Upper lobe of right lung (tissue), 1 donor: ENCODE data around the gene CHRNA5. TPM values are rescaled to one million over a fixed set of nuclear protein-coding genes. Genes with fewer than 3 reads are reported as not detected.

Source experiments
- ATAC-seq: fragments of 200-7000 bp; cut with Tn5 transposase; one replicate; pipeline ENCODE4 v1.9.1; 2020; ENCODE audit warnings: mild to moderate bottlenecking, moderate library complexity
- DNase-seq: peaks from one replicate; pipeline ENCODE4 v3.0.0-alpha.2; 2020
- H3K27ac ChIP-seq: fragments of 200-600 bp; one replicate; pipeline ENCODE4 v1.8.0; 2022
- H3K27me3 ChIP-seq: fragments of 200-600 bp; one replicate; pipeline ENCODE4 v1.8.0; 2022; ENCODE audit warnings: mild to moderate bottlenecking
- H3K36me3 ChIP-seq: fragments of 200-600 bp; one replicate; pipeline ENCODE4 v1.8.0; 2022
- H3K4me1 ChIP-seq: fragments of 200-600 bp; one replicate; pipeline ENCODE4 v1.8.0; 2022
- H3K4me3 ChIP-seq: fragments of 200-600 bp; one replicate; pipeline ENCODE4 v1.8.0; 2022; ENCODE audit warnings: mild to moderate bottlenecking
- H3K9me3 ChIP-seq: fragments of 200-600 bp; one replicate; pipeline ENCODE4 v1.8.0; 2022
- intact Hi-C: fragments of 100-400 bp; cut with DNase I; formaldehyde crosslinking; loops from one replicate; pipeline ENCODE4 v1.11.0; 2022
- total RNA-seq: library from RNA; stranded (reverse); fragmentation: NEBNext Ultra II Directional; extraction: Animal tissue kit (Norgen Biotek cat#: 25700); gene quantifications from one replicate; pipeline ENCODE4 v1.2.1, GENCODE V29; 2021
- TF ChIP-seq, protein P1 (sequence below): fragments of 200-600 bp; IDR thresholded peaks from one replicate; pipeline ENCODE4 v1.8.0; 2022; ENCODE audit warnings: antibody characterized with exemption
- donor health status: DM: no; HTN: yes; CAD: no; lungs with severe emphysema.

The CHRNA5 gene
- total RNA-seq, 1 donor from 2014 or later = 1.2 TPM

DNA sequence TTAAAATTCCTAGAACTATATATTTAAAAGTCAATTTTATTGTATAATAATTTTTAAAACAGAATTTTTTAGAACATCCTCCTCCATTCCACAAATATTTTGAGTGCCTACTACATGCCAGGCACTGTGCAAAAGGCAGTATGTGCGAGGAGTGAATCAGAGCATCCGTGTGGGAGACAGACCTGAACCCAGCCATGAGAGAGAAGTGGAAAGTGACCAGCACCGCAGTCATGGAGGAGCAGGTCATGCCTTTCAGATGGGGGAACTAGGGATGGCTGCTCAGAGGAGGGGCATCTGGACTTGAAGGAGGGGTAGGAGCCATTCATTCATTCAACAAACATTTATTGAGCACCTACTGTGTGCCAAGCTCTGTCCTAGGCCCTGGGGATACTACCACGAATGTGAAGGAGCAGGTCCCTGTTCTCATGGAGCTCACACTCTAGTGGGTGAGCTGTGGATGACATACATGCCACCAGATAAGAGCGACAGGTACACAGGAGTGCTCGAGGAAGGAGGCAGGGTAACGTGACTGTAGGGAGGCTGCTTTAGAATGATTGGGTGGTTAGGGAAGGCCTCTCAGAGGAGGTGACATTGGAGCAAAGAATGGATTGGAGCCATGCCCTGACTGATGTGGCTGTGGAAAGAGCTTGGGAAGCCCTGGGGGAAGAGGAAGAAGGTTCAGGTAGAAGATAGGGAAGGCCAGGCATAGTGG is 58.6 kb downstream of the CHRNA5 start:
- peaks cover 52% of the 10 kb centered on the region for H3K27me3 ChIP-seq
- no peak overlapping the region for H3K4me3 ChIP-seq
- H3K4me1 ChIP-seq = peaks cover 8% of the 10 kb centered on the region
- DNase-seq = peak; percentile 19
- intact Hi-C loops = no loop called here
- no peaks in the 10 kb centered on the region for H3K36me3 ChIP-seq
- H3K27ac ChIP-seq = no peak overlapping the region
- TF ChIP-seq, protein P1, sequence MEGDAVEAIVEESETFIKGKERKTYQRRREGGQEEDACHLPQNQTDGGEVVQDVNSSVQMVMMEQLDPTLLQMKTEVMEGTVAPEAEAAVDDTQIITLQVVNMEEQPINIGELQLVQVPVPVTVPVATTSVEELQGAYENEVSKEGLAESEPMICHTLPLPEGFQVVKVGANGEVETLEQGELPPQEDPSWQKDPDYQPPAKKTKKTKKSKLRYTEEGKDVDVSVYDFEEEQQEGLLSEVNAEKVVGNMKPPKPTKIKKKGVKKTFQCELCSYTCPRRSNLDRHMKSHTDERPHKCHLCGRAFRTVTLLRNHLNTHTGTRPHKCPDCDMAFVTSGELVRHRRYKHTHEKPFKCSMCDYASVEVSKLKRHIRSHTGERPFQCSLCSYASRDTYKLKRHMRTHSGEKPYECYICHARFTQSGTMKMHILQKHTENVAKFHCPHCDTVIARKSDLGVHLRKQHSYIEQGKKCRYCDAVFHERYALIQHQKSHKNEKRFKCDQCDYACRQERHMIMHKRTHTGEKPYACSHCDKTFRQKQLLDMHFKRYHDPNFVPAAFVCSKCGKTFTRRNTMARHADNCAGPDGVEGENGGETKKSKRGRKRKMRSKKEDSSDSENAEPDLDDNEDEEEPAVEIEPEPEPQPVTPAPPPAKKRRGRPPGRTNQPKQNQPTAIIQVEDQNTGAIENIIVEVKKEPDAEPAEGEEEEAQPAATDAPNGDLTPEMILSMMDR = no peak
- no peaks in the 10 kb centered on the region for H3K9me3 ChIP-seq
- no peak for ATAC-seq

DNA sequence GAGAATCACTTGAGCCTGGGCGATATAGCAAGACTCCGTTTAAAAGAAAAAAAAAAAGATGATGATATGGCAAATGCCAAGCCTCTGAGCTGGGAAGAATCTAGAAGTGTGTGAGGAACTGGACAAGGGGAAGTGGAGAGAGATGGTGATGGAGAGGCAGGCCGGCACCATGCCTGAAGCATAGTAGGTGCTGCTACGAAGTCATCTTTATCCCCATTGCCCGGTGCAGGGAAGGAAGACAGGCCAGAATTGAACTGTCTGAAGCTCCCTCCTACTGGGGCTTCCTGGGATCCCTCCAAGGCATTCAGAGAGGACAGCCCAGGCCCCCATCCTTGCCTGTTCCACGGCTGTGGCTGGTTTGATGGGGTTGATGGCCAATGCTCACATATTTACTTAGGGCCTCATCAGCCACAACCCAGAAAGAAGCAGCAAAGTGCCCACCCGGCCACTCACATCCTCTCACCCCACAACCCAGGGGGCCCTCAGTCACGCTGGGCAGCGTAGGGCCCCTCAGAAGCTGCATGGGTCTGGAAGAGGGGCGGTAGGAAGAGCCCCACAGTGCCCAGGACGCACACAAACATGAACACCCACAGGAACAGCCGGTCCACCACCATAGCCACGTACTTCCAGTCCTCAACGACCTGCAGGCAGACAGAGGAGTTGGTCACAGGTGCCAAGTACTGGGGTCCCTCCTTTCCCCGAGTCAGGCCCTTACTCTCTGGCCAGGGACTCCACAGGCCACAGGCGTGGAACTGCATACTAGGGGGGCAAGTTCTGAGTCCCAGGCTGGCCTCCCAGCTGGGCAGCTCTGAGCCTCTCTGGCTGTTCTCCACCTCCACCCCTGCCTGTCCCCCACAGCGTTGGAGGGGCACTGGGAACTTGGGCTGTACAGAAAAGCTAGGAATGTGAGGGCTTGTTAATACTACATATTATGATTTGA is 59.6 kb downstream of the CHRNA5 start:
- ATAC-seq (no peak), DNase-seq (peak; percentile 53)
- Histone ChIP-seq H3K4me1 (peaks cover 7% of the 10 kb centered on the region), H3K36me3 (no peaks in the 10 kb centered on the region), H3K4me3 (no peak overlapping the region), H3K27me3 (peaks cover 42% of the 10 kb centered on the region), H3K9me3 (no peaks in the 10 kb centered on the region), H3K27ac (no peak overlapping the region)
- intact Hi-C loops = no loop called here
- TF ChIP-seq, protein P1 = no peak

DNA sequence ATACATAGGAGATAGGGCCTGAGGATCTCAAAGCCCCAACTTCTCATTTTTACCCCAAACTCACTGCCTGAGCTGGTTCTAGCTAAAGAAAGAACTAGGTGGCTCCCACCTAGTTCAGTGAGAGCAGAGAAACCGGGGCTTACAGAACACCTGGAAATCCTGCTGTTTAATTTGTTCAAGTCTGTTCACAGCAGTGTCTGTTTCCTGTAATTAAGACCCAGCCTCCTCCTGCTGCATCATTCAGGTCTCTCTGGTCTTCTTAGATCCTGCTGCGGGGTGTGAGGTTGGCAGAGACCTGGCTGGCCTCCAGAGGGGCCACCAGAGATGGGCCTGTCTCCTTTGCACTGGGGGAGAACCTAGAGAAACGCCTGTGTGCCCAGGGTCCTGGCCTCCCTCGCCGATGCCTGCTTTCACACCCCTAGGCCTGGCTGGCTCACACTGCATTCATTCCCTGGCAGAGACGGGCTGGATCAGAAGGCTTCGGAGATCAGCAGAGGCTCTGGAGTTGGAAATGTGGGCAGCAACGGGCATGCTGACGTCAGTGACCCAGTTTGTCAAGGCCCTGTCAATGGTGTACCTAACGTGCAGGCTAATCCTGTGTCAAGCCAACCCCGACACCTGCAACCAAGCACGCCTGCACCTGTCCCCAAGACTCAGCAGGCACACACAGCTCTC is 60.4 kb downstream of the CHRNA5 start:
- H3K36me3 ChIP-seq = no peaks in the 10 kb centered on the region
- no peak for ATAC-seq
- H3K4me1 ChIP-seq = no peaks in the 10 kb centered on the region
- TF ChIP-seq, protein P1 = no peak
- peaks cover 34% of the 10 kb centered on the region for H3K27me3 ChIP-seq
- intact Hi-C loops = no loop called here
- H3K4me3 ChIP-seq = no peak overlapping the region
- peak; percentile 44 for DNase-seq
- no peak overlapping the region for H3K27ac ChIP-seq
- H3K9me3 ChIP-seq = no peaks in the 10 kb centered on the region

DNA sequence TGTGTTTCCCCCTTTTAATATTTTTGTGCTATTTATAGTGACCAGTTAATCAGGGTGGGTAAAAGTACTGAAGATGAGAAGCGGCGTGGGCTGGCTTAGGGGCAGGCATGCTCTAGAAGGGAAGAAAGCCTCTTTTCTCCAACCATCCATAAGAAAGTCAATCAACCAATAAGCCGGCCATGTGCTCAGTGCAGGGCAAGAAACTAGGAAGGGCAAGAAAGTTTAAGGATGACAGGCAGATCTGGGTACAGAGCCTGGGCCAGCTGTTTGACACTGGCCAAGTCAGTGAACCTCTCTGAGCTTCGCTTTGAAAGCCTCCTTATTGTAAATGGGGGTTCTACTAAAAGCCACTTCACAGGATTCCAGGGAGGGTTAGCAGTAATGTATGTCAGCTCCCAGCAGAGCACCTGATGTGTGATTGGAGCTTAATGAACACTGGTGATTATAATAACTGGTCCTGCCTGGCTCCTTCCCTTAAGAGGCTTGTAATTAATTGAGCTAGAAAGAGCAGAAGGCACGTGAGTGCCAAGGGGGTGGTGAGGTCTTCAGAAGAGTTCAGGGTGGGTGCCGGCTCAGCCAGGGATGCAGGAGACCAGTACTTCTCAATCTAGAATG is 61.2 kb downstream of the CHRNA5 start:
- TF ChIP-seq, protein P1 = no peak
- no peak overlapping the region for H3K4me3 ChIP-seq
- no peaks in the 10 kb centered on the region for H3K36me3 ChIP-seq
- DNase-seq (peak; percentile 18), ATAC-seq (no peak)
- intact Hi-C loops = no loop called here
- no peaks in the 10 kb centered on the region for H3K4me1 ChIP-seq
- no peak overlapping the region for H3K27ac ChIP-seq
- H3K9me3 ChIP-seq = no peaks in the 10 kb centered on the region
- H3K27me3 ChIP-seq = peaks cover 27% of the 10 kb centered on the region

DNA sequence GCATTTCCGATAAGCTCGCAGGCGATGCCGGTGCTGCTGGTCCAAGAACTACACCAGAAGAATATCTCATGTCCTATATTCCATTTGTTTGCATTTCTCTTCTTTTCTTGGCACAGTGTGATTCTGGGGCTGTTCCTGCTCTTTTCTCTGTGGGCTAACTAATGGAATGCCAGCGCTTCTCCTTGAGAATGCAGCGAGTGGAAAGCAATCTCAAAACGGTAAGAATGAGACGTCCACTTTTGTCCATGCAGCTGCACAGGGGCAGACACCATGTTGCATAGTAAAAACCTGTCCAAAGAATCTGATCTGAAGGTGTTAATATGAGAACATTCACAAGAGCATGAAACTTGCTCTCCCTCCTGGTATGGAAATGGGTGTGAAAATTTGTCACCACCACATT is 62.0 kb downstream of the CHRNA5 start:
- Histone ChIP-seq H3K4me3 (no peak overlapping the region), H3K27ac (no peak overlapping the region), H3K9me3 (no peaks in the 10 kb centered on the region), H3K36me3 (no peaks in the 10 kb centered on the region), H3K27me3 (peaks cover 18% of the 10 kb centered on the region), H3K4me1 (no peaks in the 10 kb centered on the region)
- intact Hi-C loops = no loop called here
- ATAC-seq (no peak), DNase-seq (peak; percentile 17)
- TF ChIP-seq, protein P1 = no peak
